Parathyroid adenoma (tissue), 2 donors: ENCODE results near the gene LIN7C.

Experiments used
- H2AFZ ChIP-seq: fragments of 300-600 bp; sonication (generic); one replicate; pipeline ENCODE4 v1.7.0; 2017; ENCODE audit warnings: antibody characterized with exemption, mild to moderate bottlenecking
- H3K27ac ChIP-seq: fragments of 300-600 bp; sonication (generic); one replicate; pipeline ENCODE4 v1.7.0; 2017
- H3K27me3 ChIP-seq: fragments of 300-600 bp; sonication (generic); one replicate; pipeline ENCODE4 v1.7.0; 2017; ENCODE audit warnings: low read length; ENCODE audit not compliant: control insufficient read depth, insufficient read depth
- H3K36me3 ChIP-seq: fragments of 300-600 bp; sonication (generic); one replicate; pipeline ENCODE4 v1.7.0; 2017; ENCODE audit warnings: low read length; ENCODE audit not compliant: control insufficient read depth, insufficient read depth
- H3K4me1 ChIP-seq: fragments of 300-600 bp; sonication (generic); one replicate; pipeline ENCODE4 v1.7.0; 2017; ENCODE audit warnings: control low read depth
- H3K4me2 ChIP-seq: fragments of 300-600 bp; sonication (generic); one replicate; pipeline ENCODE4 v1.7.0; 2017; ENCODE audit warnings: low read length
- H3K4me3 ChIP-seq: fragments of 300-600 bp; sonication (generic); one replicate; pipeline ENCODE4 v1.7.0; 2017; ENCODE audit warnings: low read depth, low read length
- H3K79me2 ChIP-seq: fragments of 300-600 bp; sonication (generic); one replicate; pipeline ENCODE4 v1.7.0; 2017; ENCODE audit warnings: control low read depth
- H3K9ac ChIP-seq: fragments of 300-600 bp; sonication (generic); one replicate; pipeline ENCODE4 v1.7.0; 2017; ENCODE audit warnings: mild to moderate bottlenecking
- H3K9me3 ChIP-seq: fragments of 300-600 bp; sonication (generic); one replicate; pipeline ENCODE4 v1.7.0; 2017; ENCODE audit warnings: low read length; ENCODE audit not compliant: control insufficient read depth
- TF ChIP-seq, protein P1 (sequence below): fragments of 300-600 bp; sonication (generic); IDR thresholded peaks from one replicate; pipeline ENCODE4 v1.7.0; 2017; ENCODE audit warnings: antibody characterized with exemption, mild to moderate bottlenecking
- donor health status: primary hyperparathyroidism.

Gene LIN7C

GRCh38 chr11:27535103-27535502, 28.5 kb upstream of the LIN7C start:
- H3K9me3 ChIP-seq = no peaks in the 10 kb centered on the region
- H3K4me2 ChIP-seq = no peak overlapping the region
- no peaks in the 10 kb centered on the region for H3K79me2 ChIP-seq
- H3K9ac ChIP-seq = no peak overlapping the region
- H3K36me3 ChIP-seq = no peaks in the 10 kb centered on the region
- no peak overlapping the region for H3K27ac ChIP-seq
- no peak overlapping the region for H3K4me3 ChIP-seq
- H3K27me3 ChIP-seq = no peaks in the 10 kb centered on the region
- H2AFZ ChIP-seq = no peak overlapping the region
- H3K4me1 ChIP-seq = no peaks in the 10 kb centered on the region
- TF ChIP-seq, protein P1, sequence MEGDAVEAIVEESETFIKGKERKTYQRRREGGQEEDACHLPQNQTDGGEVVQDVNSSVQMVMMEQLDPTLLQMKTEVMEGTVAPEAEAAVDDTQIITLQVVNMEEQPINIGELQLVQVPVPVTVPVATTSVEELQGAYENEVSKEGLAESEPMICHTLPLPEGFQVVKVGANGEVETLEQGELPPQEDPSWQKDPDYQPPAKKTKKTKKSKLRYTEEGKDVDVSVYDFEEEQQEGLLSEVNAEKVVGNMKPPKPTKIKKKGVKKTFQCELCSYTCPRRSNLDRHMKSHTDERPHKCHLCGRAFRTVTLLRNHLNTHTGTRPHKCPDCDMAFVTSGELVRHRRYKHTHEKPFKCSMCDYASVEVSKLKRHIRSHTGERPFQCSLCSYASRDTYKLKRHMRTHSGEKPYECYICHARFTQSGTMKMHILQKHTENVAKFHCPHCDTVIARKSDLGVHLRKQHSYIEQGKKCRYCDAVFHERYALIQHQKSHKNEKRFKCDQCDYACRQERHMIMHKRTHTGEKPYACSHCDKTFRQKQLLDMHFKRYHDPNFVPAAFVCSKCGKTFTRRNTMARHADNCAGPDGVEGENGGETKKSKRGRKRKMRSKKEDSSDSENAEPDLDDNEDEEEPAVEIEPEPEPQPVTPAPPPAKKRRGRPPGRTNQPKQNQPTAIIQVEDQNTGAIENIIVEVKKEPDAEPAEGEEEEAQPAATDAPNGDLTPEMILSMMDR = no peak

DNA sequence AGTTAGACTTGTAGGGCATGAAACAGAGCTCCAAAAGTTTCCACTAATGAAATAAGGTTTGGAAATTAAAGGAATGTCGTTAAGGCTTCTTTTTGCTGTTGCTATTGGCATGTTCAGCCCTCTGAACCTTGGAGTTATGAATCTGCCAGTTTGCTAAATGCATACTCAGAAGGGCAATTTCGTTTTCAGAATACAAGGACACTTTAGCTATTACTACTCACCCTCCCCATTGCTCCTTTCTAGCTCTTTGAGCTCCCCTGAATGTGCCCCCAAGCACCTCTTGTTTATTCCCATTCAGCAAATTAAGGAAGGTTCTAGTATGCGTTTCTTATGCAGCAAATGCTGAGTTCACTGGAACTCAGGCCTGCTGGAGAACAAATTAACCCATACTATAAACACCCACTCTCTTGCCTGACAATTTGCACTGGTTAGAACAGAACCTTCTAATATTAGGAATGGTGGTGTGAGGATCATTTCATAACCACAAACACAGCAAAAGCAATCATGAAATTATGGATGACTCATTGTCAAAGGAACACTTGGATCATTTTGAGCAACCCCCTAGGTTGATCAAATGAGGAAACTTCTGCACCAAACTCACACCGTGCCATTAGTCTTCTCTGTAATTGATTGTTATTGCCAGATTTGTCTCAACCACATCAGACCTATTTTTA, 26.2 kb upstream of the LIN7C start:
- Histone ChIP-seq H2AFZ (no peak overlapping the region), H3K36me3 (no peaks in the 10 kb centered on the region), H3K9me3 (no peaks in the 10 kb centered on the region), H3K9ac (no peak overlapping the region), H3K79me2 (no peaks in the 10 kb centered on the region), H3K4me2 (no peak overlapping the region), H3K27ac (no peak overlapping the region), H3K27me3 (no peaks in the 10 kb centered on the region), H3K4me1 (no peaks in the 10 kb centered on the region), H3K4me3 (no peak overlapping the region)
- TF ChIP-seq, protein P1 = no peak

DNA sequence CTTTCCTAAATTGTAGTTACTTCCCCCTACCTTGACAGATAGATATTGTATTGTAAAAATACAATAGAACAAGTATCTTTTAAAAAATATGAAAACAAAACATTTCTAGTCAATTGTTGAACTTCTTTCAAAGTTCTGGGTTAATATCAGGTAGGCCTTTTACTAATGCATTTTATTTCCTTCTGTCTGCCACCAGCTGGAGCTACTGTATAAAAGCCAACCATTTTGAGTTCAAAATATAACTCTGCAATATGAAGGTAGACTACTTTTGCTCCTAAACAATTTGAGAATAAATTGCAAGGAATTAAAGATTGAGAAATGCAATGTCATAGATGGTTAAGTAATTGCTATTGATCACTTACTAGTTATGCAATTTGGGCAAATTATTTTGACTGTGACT, 22.1 kb upstream of the LIN7C start:
- TF ChIP-seq, protein P1 = no peak
- H3K36me3 ChIP-seq = no peaks in the 10 kb centered on the region
- H3K9me3 ChIP-seq = no peaks in the 10 kb centered on the region
- H3K4me2 ChIP-seq = no peak overlapping the region
- H3K9ac ChIP-seq = no peak overlapping the region
- H3K27ac ChIP-seq = no peak overlapping the region
- no peaks in the 10 kb centered on the region for H3K79me2 ChIP-seq
- no peaks in the 10 kb centered on the region for H3K27me3 ChIP-seq
- H3K4me3 ChIP-seq = no peak overlapping the region
- no peaks in the 10 kb centered on the region for H3K4me1 ChIP-seq
- H2AFZ ChIP-seq = no peak overlapping the region

GRCh38 chr11:27526535-27526934, 20.0 kb upstream of the LIN7C start:
- Histone ChIP-seq H3K36me3 (no peaks in the 10 kb centered on the region), H3K9me3 (no peaks in the 10 kb centered on the region), H3K27ac (no peak overlapping the region), H2AFZ (no peak overlapping the region), H3K4me2 (no peak overlapping the region), H3K79me2 (no peaks in the 10 kb centered on the region), H3K27me3 (no peaks in the 10 kb centered on the region), H3K4me3 (no peak overlapping the region), H3K9ac (no peak overlapping the region), H3K4me1 (no peaks in the 10 kb centered on the region)
- TF ChIP-seq, protein P1 = no peak

GRCh38 chr11:27525824-27526516, 19.4 kb upstream of the LIN7C start:
- no peaks in the 10 kb centered on the region for H3K9me3 ChIP-seq
- no peak overlapping the region for H3K4me2 ChIP-seq
- H3K9ac ChIP-seq = no peak overlapping the region
- H3K4me1 ChIP-seq = no peaks in the 10 kb centered on the region
- H3K27me3 ChIP-seq = no peaks in the 10 kb centered on the region
- no peaks in the 10 kb centered on the region for H3K36me3 ChIP-seq
- no peak overlapping the region for H3K4me3 ChIP-seq
- H3K27ac ChIP-seq = no peak overlapping the region
- no peak overlapping the region for H2AFZ ChIP-seq
- no peaks in the 10 kb centered on the region for H3K79me2 ChIP-seq
- TF ChIP-seq, protein P1 = no peak
